ENCODE measurements around the gene LIFR. TPM values are rescaled to one million over a fixed set of nuclear protein-coding genes. Genes with fewer than 3 reads are reported as not detected.

LIFR gene
- total RNA-seq, 1 donor from 2014 or later: 82.3 TPM

- no peak for DNase-seq (ENCODE audit: low spot score)
These were observed 114.2 kb downstream of the LIFR start for GRCh38 chr5:38442247-38442573.

GRCh38 chr5:38441453-38442246, 114.8 kb downstream of the LIFR start:
- DNase-seq (ENCODE audit: low spot score): peak; percentile 93

GRCh38 chr5:38438757-38439156, 117.7 kb downstream of the LIFR start:
- DNase-seq (ENCODE audit: low spot score): no peak

GRCh38 chr5:38434966-38435705, 121.3 kb downstream of the LIFR start:
- peak; percentile 43 for DNase-seq (ENCODE audit: low spot score)

- peak; percentile 93 for DNase-seq (ENCODE audit: low spot score)
These were observed 123.1 kb downstream of the LIFR start for GRCh38 chr5:38433160-38433861.

GRCh38 chr5:38431242-38431853, 125.1 kb downstream of the LIFR start:
- DNase-seq (ENCODE audit: low spot score): no peak

GRCh38 chr5:38426986-38427950, 129.2 kb downstream of the LIFR start:
- no peak for DNase-seq (ENCODE audit: low spot score)

GRCh38 chr5:38426490-38426889, 130.0 kb downstream of the LIFR start:
- no peak for DNase-seq (ENCODE audit: low spot score)
